HCT116 (cell line): ENCODE data around the gene NCKAP5L. TPM values are rescaled to one million over a fixed set of nuclear protein-coding genes. Genes with fewer than 3 reads are reported as not detected.

ENCODE experiments used
- ATAC-seq: fragments of 200-7000 bp; cut with Tn5 transposase; 2 replicates; pipeline ENCODE4 v1.9.1; 2020; ENCODE audit warnings: mild to moderate bottlenecking, moderate library complexity
- BruUV-seq: library from RNA; stranded (reverse); fragments of 400-500 nt; replicated peaks from 2 replicates; lab custom pipeline; 2021; lab: Mats Ljungman, UMichigan
- CTCF ChIA-PET: fragments of 300-600 bp; sonication (Branson Sonifier 250); formaldehyde crosslinking; loops from one replicate; lab custom pipeline; 2021; ENCODE audit warnings: antibody characterized with exemption; lab: Charles Lee
- POLR2A ChIA-PET: fragments of 300-600, 350-600 bp; sonication (Branson Sonifier 250); formaldehyde crosslinking; loops from one replicate; lab custom pipeline; 2021; ENCODE audit warnings: antibody characterized with exemption; lab: Charles Lee
- RAD21 ChIA-PET, 2 experiments: fragments of 300-600 bp; sonication (Branson Sonifier 250); formaldehyde crosslinking; loops; one replicate each; lab custom pipeline; 2023; ENCODE audit warnings: low total read pairs in 2 of 2; ENCODE audit not compliant: uncharacterized antibody in 2 of 2, unreplicated experiment in 2 of 2, low non-redundant PET in 1 of 2; lab: Charles Lee
- DNase-seq: peaks from one replicate; pipeline ENCODE4 v3.0.0-alpha.2; 2010; ENCODE audit warnings: low read depth, low spot score
- H2AFZ ChIP-seq: fragments of 200-600 bp; shearing (Covaris generic), sonication (generic); 2 replicates; pipeline ENCODE4 v1.6.1; 2017; ENCODE audit warnings: low read depth, mixed run types, mixed read lengths, antibody characterized with exemption, low read length; ENCODE audit not compliant: poor library complexity, severe bottlenecking
- H3K27ac ChIP-seq: 2 replicates; pipeline ENCODE4 v1.5.1; 2012; ENCODE audit warnings: low read depth, low read length
- H3K27me3 ChIP-seq: fragments of 200-600 bp; sonication (generic); 2 replicates; pipeline ENCODE4 v1.6.1; 2016; ENCODE audit warnings: mixed run types, low read length, mixed read lengths; ENCODE audit not compliant: insufficient read depth
- H3K36me3 ChIP-seq, 2 experiments: fragments of 200-500 bp in 1 of 2; fragments of 200-600 bp in 1 of 2; sonication (Bioruptor generic) in 1 of 2; sonication (generic) in 1 of 2; 2 replicates each; pipeline versions ENCODE4 v1.5.1 to v1.6.1; 2014 to 2016; ENCODE audit warnings: low read length in 2 of 2, inconsistent platforms in 1 of 2, mixed read lengths in 1 of 2, mixed run types in 1 of 2; ENCODE audit not compliant: insufficient read depth in 2 of 2, control insufficient read depth in 1 of 2
- H3K4me1 ChIP-seq, 2 experiments: fragments of 200-600 bp in 1 of 2; sonication (generic) in 1 of 2; 2 replicates each; pipeline versions ENCODE4 v1.5.1 to v1.6.1; 2012 to 2017; ENCODE audit warnings: low read length in 2 of 2, inconsistent platforms in 1 of 2, mild to moderate bottlenecking in 1 of 2, mixed read lengths in 1 of 2, mixed run types in 1 of 2, moderate library complexity in 1 of 2; ENCODE audit not compliant: insufficient read depth in 2 of 2, control insufficient read depth in 1 of 2
- H3K4me2 ChIP-seq: fragments of 200-600 bp; sonication (generic); 2 replicates; pipeline ENCODE4 v1.6.1; 2017; ENCODE audit warnings: mixed run types, low read length, mixed read lengths
- H3K4me3 ChIP-seq, 2 experiments: fragments of 200-600 bp in 1 of 2; sonication (generic) in 1 of 2; replicated peaks in 1 of 2; 2 replicates each; pipeline ENCODE4 v1.5.1; 2011 to 2016; ENCODE audit warnings: low read length in 2 of 2, control low read depth in 1 of 2, low read depth in 1 of 2, mild to moderate bottlenecking in 1 of 2, mixed read lengths in 1 of 2, mixed run types in 1 of 2
- H3K79me2 ChIP-seq: fragments of 200-600 bp; sonication (generic); 2 replicates; pipeline ENCODE4 v1.6.1; 2017; ENCODE audit warnings: mild to moderate bottlenecking, mixed run types, low read length, moderate library complexity, mixed read lengths; ENCODE audit not compliant: insufficient read depth
- H3K9ac ChIP-seq: fragments of 200-600 bp; sonication (generic); 2 replicates; pipeline ENCODE4 v1.6.1; 2016; ENCODE audit warnings: low read length, mixed read lengths
- H3K9me2 ChIP-seq: fragments of 200-600 bp; sonication (generic), shearing (Covaris generic); 2 replicates; pipeline ENCODE4 v1.6.1; 2017; ENCODE audit warnings: mixed run types, mild to moderate bottlenecking, moderate library complexity; ENCODE audit not compliant: insufficient read depth
- H3K9me3 ChIP-seq, 2 experiments: fragments of 200-500 bp in 1 of 2; fragments of 200-600 bp in 1 of 2; sonication (Bioruptor generic) in 1 of 2; sonication (generic) in 1 of 2; 2 replicates each; pipeline ENCODE4 v1.6.1; 2014 to 2017; ENCODE audit warnings: low read length in 2 of 2, mixed read lengths in 2 of 2, inconsistent platforms in 1 of 2, low read depth in 1 of 2, mild to moderate bottlenecking in 1 of 2, mixed run types in 1 of 2, moderate library complexity in 1 of 2; ENCODE audit not compliant: control insufficient read depth in 1 of 2, insufficient read depth in 1 of 2
- H4K20me1 ChIP-seq: fragments of 200-600 bp; sonication (generic), shearing (Covaris generic); 2 replicates; pipeline ENCODE4 v1.6.1; 2017; ENCODE audit warnings: mixed run types, mild to moderate bottlenecking, moderate library complexity; ENCODE audit not compliant: insufficient read depth
- ATF3 ChIP-seq: IDR thresholded peaks from 2 replicates; pipeline ENCODE4 v1.6.1; 2012
- CBX3 ChIP-seq: IDR thresholded peaks from 2 replicates; pipeline ENCODE4 v1.6.1; 2012; ENCODE audit warnings: low read depth
- CEBPB ChIP-seq: IDR thresholded peaks from 2 replicates; pipeline ENCODE4 v1.6.1; 2012; ENCODE audit warnings: low read depth
- ELF1 ChIP-seq: IDR thresholded peaks from 2 replicates; pipeline ENCODE4 v1.6.1; 2012; ENCODE audit warnings: low read depth, borderline replicate concordance
- EZH2 ChIP-seq: fragments of 200-600 bp; sonication (generic); IDR thresholded peaks from 2 replicates; pipeline ENCODE4 v1.6.1; 2017; ENCODE audit warnings: antibody characterized with exemption, mixed run types
- EZH2phosphoT487 ChIP-seq: fragments of 200-600 bp; IDR thresholded peaks from 2 replicates; pipeline ENCODE4 v1.6.1; 2018; ENCODE audit warnings: antibody characterized with exemption, borderline replicate concordance
- FOSL1 ChIP-seq: IDR thresholded peaks from 2 replicates; pipeline ENCODE4 v1.6.1; 2012; ENCODE audit warnings: low read depth
- JUND ChIP-seq: IDR thresholded peaks from 2 replicates; pipeline ENCODE4 v1.6.1; 2012
- POLR2A ChIP-seq: IDR thresholded peaks from 2 replicates; pipeline ENCODE4 v1.7.0; 2011; ENCODE audit warnings: borderline replicate concordance; ENCODE audit not compliant: insufficient read depth, insufficient read length; ENCODE audit errors: extremely low read depth
- RAD21 ChIP-seq: IDR thresholded peaks from 2 replicates; pipeline ENCODE4 v1.6.1; 2012; ENCODE audit warnings: low read depth, mild to moderate bottlenecking
- SIN3A ChIP-seq: IDR thresholded peaks from 2 replicates; pipeline ENCODE4 v1.6.1; 2012; ENCODE audit warnings: low read depth
- SP1 ChIP-seq: IDR thresholded peaks from 2 replicates; pipeline ENCODE4 v1.6.1; 2012; ENCODE audit warnings: low read depth
- SRF ChIP-seq: IDR thresholded peaks from 2 replicates; pipeline ENCODE4 v1.6.1; 2012; ENCODE audit warnings: low read depth
- TCF7L2 ChIP-seq: IDR thresholded peaks from 2 replicates; pipeline ENCODE4 v1.7.0; 2011; ENCODE audit warnings: borderline replicate concordance, inconsistent platforms; ENCODE audit not compliant: insufficient read depth, insufficient read length; ENCODE audit errors: extremely low read depth
- YY1 ChIP-seq: IDR thresholded peaks from 2 replicates; pipeline ENCODE4 v1.6.1; 2011; ENCODE audit warnings: low read length, low read depth, moderate library complexity, mild to moderate bottlenecking; ENCODE audit not compliant: insufficient replicate concordance; ENCODE audit errors: extremely low read depth
- ZBTB33 ChIP-seq: IDR thresholded peaks from 2 replicates; pipeline ENCODE4 v1.6.1; 2011; ENCODE audit warnings: mild to moderate bottlenecking, low read length, moderate library complexity; ENCODE audit not compliant: insufficient replicate concordance; ENCODE audit errors: extremely low read depth
- ZFX ChIP-seq: fragments of 450-650 bp; IDR thresholded peaks from 2 replicates; pipeline ENCODE4 v1.6.1; 2017
- intact Hi-C: fragments of 100-400 bp; cut with micrococcal nuclease; formaldehyde crosslinking; loops from 2 replicates; pipeline ENCODE4 v1.10.0; 2022
- total RNA-seq: library from RNA; stranded (reverse); gene quantifications from one replicate; pipeline ENCODE4 v1.2.1, GENCODE V29; 2021; ENCODE audit not compliant: unreplicated experiment
- TF ChIP-seq, protein P1 (sequence below): IDR thresholded peaks from 2 replicates; pipeline ENCODE4 v1.6.1; 2012

NCKAP5L gene
- total RNA-seq, 1 experiment from 2014 or later = 12.1 TPM

DNA sequence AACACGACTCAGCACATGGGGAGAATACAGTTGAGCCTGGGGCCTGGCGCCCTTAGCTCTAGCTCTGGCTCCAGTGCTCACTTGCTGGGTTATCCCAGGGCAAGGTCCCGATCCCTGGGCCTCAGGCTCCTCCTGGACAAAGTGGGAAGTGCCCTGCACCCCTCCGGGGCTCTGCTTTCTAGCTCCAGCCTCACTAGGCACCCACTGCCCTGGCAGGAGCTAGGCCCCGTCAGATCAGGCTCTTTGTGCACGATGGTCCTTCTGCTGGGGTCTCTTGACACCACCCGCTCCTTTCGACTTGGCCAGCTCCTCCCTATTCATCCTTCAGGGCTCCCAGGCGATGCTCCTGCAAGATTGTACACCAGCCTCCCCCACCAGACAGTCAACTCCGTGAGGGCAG, 23.4 kb downstream of the NCKAP5L start:
- ChIA-PET POLR2A (no interaction called here), CTCF (no interaction called here), RAD21 (no interaction called here)
- Histone ChIP-seq H4K20me1 (no peaks in the 10 kb centered on the region), H3K4me2 (no peak overlapping the region), H3K9me3 (no peaks in the 10 kb centered on the region), H3K4me3 (no peak overlapping the region), H3K9me2 (no peaks in the 10 kb centered on the region), H3K9ac (no peak overlapping the region), H3K4me1 (no peaks in the 10 kb centered on the region), H3K27ac (no peak overlapping the region), H3K36me3 (no peaks in the 10 kb centered on the region), H3K79me2 (no peaks in the 10 kb centered on the region), H3K27me3 (no peaks in the 10 kb centered on the region), H2AFZ (no peak overlapping the region)
- no peak for TF ChIP-seq SRF
- no peak for TF ChIP-seq ZFX
- TF ChIP-seq ELF1 = no peak
- no peak for TF ChIP-seq SP1
- TF ChIP-seq FOSL1 = no peak
- TF ChIP-seq CBX3 = no peak
- no peak for TF ChIP-seq POLR2A
- BruUV-seq = TSS peak; percentile 14
- intact Hi-C loops = no loop called here
- no peak for DNase-seq
- ATAC-seq = no peak

DNA sequence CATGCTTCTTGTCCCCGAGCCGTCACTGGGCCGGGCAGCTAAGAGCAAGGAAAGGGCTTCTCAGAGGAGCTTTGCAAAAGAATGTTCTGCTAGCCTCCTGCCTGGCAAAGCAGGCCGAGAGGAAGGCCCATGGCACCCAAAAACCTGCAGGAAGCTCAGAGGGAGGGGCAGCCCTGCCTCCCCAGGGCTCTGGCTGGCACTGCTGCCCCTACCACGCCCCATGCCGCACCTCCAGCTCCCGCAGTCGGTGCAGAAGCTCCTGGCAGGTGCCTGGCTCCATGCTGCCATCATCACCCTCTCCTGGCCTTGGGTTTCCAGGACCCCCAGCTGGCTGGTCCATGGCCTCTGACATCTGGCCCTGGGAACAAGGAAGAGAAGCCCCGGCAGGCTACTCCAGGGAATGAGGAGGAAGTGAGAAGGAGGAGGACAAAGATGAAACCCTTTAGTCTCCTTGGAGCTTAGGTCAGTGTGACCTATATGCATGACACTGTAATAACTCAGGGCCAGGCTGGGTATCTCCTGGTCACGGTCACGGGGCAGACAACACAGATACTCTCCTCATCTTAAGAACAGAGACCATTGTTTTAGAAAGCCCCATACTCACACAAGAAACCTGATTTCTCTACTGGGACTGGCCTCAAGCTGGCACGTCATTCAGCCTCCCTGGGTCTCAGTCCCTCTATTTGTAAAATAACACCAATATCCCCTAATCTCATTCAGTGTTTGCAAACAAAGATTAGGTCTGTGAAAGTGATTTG, 24.3 kb downstream of the NCKAP5L start:
- H3K4me1 ChIP-seq = no peaks in the 10 kb centered on the region
- no peak overlapping the region for H3K9ac ChIP-seq
- CTCF ChIA-PET = no interaction called here
- ATAC-seq (no peak), DNase-seq (no peak)
- H3K9me3 ChIP-seq = no peaks in the 10 kb centered on the region
- H3K4me3 ChIP-seq = no peak overlapping the region
- RAD21 ChIA-PET = no interaction called here
- H3K4me2 ChIP-seq = no peak overlapping the region
- intact Hi-C loops = no loop called here
- no TSS peak for BruUV-seq
- POLR2A ChIA-PET = no interaction called here
- H4K20me1 ChIP-seq = no peaks in the 10 kb centered on the region
- no peak overlapping the region for H3K27ac ChIP-seq
- H3K36me3 ChIP-seq = no peaks in the 10 kb centered on the region
- no peak overlapping the region for H2AFZ ChIP-seq
- no peaks in the 10 kb centered on the region for H3K9me2 ChIP-seq
- H3K79me2 ChIP-seq = no peaks in the 10 kb centered on the region
- H3K27me3 ChIP-seq = no peaks in the 10 kb centered on the region
- TF ChIP-seq TCF7L2 (no peak), ZBTB33 (no peak), JUND (no peak), FOSL1 (no peak), YY1 (no peak), ZFX (no peak), ATF3 (no peak), EZH2phosphoT487 (no peak), POLR2A (no peak), CEBPB (no peak), CBX3 (no peak), EZH2 (no peak), RAD21 (no peak), SP1 (no peak), SIN3A (no peak)
- TF ChIP-seq, protein P1, sequence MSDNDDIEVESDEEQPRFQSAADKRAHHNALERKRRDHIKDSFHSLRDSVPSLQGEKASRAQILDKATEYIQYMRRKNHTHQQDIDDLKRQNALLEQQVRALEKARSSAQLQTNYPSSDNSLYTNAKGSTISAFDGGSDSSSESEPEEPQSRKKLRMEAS = no peak
